Measurements from ENCODE around the gene GALNT9.
A peak's percentile ranks its signal among the peaks of the same experiment; 100 is the strongest.
"Not testable (repeated sequence)": the region's sequence is repeated elsewhere in the genome, so short reads cannot be mapped to it uniquely, and the experiment has no call there.

GALNT9 gene

DNA sequence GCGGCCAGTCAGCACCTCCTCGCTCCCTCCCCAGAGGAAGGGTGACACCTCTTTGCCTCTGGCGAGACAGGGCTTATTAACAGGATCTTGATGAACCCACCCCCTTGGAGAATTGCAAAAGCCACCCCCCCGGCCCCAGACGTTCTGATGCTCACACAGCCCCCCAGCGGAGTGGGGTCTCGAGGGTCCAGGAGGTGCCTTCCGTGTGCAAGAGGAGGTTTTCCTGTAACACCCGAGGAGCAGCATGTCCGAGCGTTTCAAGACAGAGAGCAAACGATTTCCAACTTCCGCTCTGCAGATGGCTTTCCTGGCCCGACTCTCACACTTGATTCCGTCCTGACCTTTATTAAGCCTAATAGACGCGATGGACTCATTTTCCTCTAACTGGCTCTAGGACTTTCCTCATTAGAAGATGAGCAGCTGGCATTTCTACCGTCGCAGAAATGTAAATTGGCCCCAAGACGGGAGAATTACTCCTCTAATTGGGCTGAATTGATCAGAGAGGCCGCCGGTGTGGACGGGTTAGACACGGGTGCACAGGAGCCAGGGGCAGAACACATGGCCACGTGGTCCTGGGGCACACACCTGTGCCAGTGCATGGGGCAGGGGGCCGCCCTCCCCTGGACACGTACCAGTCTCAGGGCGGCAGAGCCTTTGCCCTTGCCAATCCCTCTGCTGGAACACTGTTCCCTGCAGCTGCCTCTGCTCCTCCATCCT lies 100.8 kb downstream of the GALNT9 start:
- DNase-seq, result no peak

DNA sequence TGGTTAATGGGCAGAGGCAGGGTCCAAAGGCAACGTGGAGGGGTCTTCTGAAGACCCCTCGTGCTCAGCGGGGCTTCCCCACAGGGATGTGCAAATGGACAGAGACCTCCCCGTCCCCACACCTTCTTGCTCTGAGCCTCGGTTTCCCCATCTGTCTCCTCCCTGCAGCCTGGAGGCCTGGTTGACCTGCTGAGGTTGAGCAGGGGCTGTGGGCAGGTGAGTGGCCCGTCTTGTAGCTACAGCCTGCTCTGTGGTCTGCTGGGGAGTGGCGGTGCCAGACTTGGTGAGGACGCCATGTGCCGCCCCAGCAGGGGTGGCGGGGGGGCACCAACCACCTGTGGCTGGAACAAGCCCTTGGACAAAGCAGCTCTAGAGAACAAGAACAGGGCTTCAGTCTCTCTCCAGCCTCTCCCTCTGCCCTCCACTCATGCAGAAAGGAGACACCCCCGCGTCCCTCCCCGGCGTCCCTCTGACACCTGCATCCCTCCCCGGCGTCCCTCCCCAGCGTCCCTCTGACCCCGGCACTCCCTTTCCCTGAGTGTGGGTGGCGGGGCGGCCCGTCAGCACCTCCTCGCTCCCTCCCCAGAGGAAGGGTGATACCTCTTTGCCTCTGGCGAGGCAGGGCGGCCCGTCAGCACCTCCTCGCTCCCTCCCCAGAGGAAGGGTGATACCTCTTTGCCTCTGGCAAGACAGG lies 101.5 kb downstream of the GALNT9 start:
- DNase-seq, result no peak

GRCh38 chr12:132227118-132227517 lies 102.3 kb downstream of the GALNT9 start:
- no peak for DNase-seq

GRCh38 chr12:132226604-132227003 lies 102.8 kb downstream of the GALNT9 start:
- no peak for DNase-seq

GRCh38 chr12:132225214-132225613 lies 104.2 kb downstream of the GALNT9 start:
- no peak for DNase-seq

DNA sequence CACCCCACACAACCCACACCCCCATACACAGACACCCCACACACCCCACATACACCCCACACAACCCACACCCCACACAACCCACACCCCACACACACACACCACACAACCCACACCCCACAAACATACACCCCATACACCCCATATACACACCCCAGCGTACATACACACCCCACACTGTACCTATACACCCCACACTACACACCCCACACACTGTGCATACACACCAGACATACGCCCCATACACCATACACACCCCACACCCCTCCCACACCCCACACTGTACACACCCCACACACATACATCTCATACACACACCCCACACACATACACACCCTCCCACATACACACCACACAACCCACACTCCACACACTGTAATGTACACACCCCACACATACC lies 104.9 kb downstream of the GALNT9 start:
- DNase-seq, result no peak

- no peak for DNase-seq
Measured at GRCh38 chr12:132222808-132223173, 106.6 kb downstream of the GALNT9 start.

- DNase-seq, result peak; percentile 8
Measured at GRCh38 chr12:132222096-132222807, 107.1 kb downstream of the GALNT9 start.

GRCh38 chr12:132219761-132220160 lies 109.6 kb downstream of the GALNT9 start:
- not testable (repeated sequence) for DNase-seq

GRCh38 chr12:132219323-132219722 lies 110.1 kb downstream of the GALNT9 start:
- no peak for DNase-seq

- DNase-seq, result peak; percentile 35
Measured at GRCh38 chr12:132218915-132219314, 110.5 kb downstream of the GALNT9 start.

- no peak for DNase-seq
Measured at GRCh38 chr12:132218527-132218875, 110.9 kb downstream of the GALNT9 start.

DNA sequence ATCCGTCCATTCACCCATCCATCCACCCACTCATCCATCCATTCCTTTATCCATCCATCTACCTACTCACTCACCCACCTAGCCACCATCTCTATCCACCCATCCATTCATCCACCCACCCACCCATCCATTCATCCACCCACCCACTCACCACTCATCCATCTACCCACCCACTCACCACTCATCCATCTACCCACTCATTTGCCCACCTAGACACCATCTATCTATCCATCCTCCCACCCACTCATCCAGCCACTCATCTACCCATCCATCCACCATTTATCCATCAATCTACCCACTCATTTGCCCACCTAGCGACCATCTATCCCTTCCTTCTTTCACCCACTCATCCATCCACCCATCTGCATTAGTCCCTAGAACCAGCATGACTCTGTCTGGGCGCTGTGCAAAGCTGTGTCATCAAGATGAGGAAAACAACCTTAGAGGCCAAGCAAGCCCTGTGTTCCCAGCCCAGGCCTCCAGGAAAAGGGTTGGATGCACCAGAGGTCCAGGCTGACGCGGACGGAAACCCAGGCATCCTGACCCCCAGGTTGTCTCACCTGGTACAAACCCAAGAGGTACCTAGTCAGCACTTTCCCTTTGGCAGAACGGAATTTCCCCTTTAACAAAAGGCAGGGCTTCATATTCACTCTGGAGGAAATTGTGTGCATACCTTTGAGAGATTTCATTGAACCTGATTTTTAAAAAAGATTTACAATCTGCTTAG lies 111.4 kb downstream of the GALNT9 start:
- DNase-seq, result no peak

GRCh38 chr12:132217371-132217770 lies 112.0 kb downstream of the GALNT9 start:
- DNase-seq, result no peak

GRCh38 chr12:132216354-132216987 lies 112.9 kb downstream of the GALNT9 start:
- no peak for DNase-seq

GRCh38 chr12:132215299-132215989 lies 113.9 kb downstream of the GALNT9 start:
- DNase-seq, result no peak

DNA sequence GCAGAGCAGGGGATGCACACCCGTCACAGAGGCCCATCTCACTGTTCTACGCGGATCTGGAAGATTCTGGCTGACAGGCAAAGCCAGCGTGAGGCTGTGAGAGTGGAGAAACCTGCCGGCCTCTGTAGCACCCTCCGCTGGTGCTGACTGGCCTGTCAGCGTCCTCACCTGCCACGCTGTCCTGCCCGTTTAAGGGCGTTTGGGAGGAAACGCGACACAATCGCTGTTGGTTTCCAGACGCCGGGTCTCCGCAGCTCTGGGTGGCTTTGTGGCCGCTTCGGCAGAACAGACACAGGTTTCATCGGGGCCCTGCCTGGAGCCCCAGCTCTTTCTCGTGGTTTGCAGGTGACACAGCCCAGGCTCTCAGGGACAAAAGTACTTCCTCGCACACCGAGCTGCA lies 114.5 kb downstream of the GALNT9 start:
- no peak for DNase-seq

- DNase-seq, result no peak
Measured at GRCh38 chr12:132214161-132214476, 115.3 kb downstream of the GALNT9 start.

- DNase-seq, result no peak
Measured at GRCh38 chr12:132213359-132214160, 115.8 kb downstream of the GALNT9 start.

DNA sequence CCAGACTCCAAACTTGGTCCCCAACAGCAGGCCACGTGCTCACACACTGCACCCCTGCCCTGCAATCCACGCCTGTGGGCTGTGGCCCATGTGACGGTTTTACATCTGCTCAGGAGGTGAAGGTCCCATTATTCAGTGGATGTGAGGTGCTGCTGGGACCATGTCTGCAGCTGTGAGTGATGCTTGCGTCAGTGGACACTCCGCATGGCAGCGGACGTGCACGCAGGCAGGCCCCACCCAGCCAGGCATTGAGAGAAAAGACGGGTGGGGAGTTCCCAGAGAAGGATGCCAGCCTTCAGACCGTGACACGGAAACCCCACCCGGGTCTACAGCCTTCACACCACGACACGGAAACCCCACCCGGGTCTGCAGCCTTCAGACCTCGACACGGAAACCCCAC lies 117.6 kb downstream of the GALNT9 start:
- DNase-seq, result no peak

DNA sequence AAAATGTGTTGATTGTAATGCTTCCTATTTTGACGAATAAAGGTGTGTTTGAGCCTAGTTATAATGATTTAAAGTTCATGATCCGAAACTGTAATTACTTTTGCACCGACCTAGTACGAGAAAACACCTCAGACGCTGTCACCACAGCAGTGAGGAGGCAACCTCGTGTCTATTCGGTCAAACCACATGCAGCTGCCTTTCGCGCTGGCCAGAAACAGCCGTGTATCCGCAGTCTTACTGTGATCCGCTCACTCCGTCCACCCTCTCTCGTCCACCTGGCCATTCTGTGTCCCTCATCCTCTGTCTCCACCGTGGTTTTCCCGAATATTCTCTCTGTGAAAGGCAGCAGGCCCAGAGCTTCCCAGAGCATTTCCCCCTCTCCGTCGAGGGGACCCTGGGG lies 118.1 kb downstream of the GALNT9 start:
- no peak for DNase-seq
